ENCODE results near the gene ATP8B3.

Gene ATP8B3

DNA sequence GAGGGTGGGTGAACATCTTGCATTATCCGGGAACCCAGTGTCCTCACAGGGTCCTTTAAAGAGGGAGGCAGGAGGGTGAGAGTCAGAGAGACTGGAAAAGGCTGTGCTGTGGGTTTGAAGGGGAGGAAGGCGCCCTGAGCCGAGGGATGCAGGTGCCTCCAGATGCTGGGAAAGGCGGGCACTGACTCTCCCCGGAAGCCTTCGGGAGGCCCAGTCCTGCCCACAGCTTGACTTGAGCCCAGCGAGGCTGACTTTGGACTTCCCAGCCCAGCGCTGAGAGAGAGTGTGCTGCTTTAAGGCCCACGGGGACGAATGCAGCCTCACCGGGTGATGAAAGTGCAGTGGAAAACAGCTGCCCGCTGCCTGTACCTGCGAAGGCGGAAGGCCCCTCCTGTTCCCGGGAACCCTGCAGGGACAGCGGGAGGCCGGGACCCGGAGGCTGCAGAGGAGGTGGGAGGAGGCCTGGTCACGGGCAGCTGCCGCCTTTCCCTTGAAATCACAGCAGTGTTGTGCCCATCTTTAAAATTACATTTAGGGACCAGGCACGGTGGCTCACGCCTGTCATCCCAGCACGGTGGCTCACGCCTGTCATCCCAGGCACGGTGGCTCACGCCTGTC is 20.1 kb upstream of the ATP8B3 start:
- ChIA-PET CTCF (interaction anchor here (0.7 kb wide), 1 partner anchor 160 kb away, joined by 4 read pairs; no protein-coding TSS in a partner anchor), POLR2A (no interaction called here)
- no peak overlapping the region for H3K4me3 ChIP-seq (ENCODE audit: low read depth, low read length)
- H3K36me3 ChIP-seq (ENCODE audit: control insufficient read depth in 2 of 2, insufficient read depth in 1 of 2, low read length in 2 of 2) = peaks cover 0 to 29% of the 10 kb centered on the region in 2 experiments; a peak in 2 of 3 replicates
- no peaks in the 10 kb centered on the region for H3K9me3 ChIP-seq (ENCODE audit: control insufficient read depth, insufficient read depth, low read depth, low read length)
- H3K4me1 ChIP-seq (ENCODE audit: control insufficient read depth, insufficient read depth, low read length) = no peaks in the 10 kb centered on the region
- H3K27ac ChIP-seq (ENCODE audit: extremely low read depth, low read depth, low read length) = no peak overlapping the region
- TF ChIP-seq ZSCAN5A (tag by site-specific recombination; IDR thresholded peaks at IDR 0.05) = no peak
- TF ChIP-seq, protein P1, sequence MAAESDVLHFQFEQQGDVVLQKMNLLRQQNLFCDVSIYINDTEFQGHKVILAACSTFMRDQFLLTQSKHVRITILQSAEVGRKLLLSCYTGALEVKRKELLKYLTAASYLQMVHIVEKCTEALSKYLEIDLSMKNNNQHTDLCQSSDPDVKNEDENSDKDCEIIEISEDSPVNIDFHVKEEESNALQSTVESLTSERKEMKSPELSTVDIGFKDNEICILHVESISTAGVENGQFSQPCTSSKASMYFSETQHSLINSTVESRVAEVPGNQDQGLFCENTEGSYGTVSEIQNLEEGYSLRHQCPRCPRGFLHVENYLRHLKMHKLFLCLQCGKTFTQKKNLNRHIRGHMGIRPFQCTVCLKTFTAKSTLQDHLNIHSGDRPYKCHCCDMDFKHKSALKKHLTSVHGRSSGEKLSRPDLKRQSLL (tag by site-specific recombination; IDR thresholded peaks at IDR 0.05) = no peak
- TF ChIP-seq ZNF530 (tag by site-specific recombination; IDR thresholded peaks at IDR 0.05; ENCODE audit: low read depth) = no peak
- TF ChIP-seq ZNF707 (tag by site-specific recombination; IDR thresholded peaks at IDR 0.05) = no peak
- TF ChIP-seq EGR2 (tag by site-specific recombination; IDR thresholded peaks at IDR 0.05; ENCODE audit: low read depth) = peak; percentile 59
- peak; percentile 28; the same call in 1 of the 2 replicates for TF ChIP-seq ZIC2 (tag by site-specific recombination; IDR thresholded peaks at IDR 0.05)
- TF ChIP-seq BCL11B (tag by site-specific recombination; IDR thresholded peaks at IDR 0.05; ENCODE audit: low read depth) = no peak
- no peak for TF ChIP-seq ZNF335 (tag by site-specific recombination; conservative IDR thresholded peaks at IDR 0.05)
- TF ChIP-seq ZBTB20 (tag by site-specific recombination; IDR thresholded peaks at IDR 0.05) = no peak
- TF ChIP-seq ZSCAN30 (tag by site-specific recombination; IDR thresholded peaks at IDR 0.05) = no peak
- TF ChIP-seq OVOL3 (tag by site-specific recombination; IDR thresholded peaks at IDR 0.05) = no peak
- TF ChIP-seq ZFHX2 (tag by site-specific recombination; conservative IDR thresholded peaks at IDR 0.05) = peak; percentile 62
- TF ChIP-seq ZNF26 (tag by site-specific recombination; IDR thresholded peaks at IDR 0.05) = no peak
- no peak for TF ChIP-seq ZNF654 (tag by site-specific recombination; IDR thresholded peaks at IDR 0.05; ENCODE audit: low read depth)
- 0 out of 2 replicates have a peak, but pooled peaks have one; percentile 4 for TF ChIP-seq SP2 (tag by site-specific recombination; IDR thresholded peaks at IDR 0.05)
- no peak for TF ChIP-seq ZNF423 (tag by site-specific recombination; IDR thresholded peaks at IDR 0.05)
- no peak for TF ChIP-seq ZNF501 (tag by site-specific recombination; IDR thresholded peaks at IDR 0.05)
- no peak for TF ChIP-seq AEBP2 (tag by site-specific recombination; IDR thresholded peaks at IDR 0.05; ENCODE audit: borderline replicate concordance)
- no peak for TF ChIP-seq WT1 (tag by site-specific recombination; IDR thresholded peaks at IDR 0.05)
- TF ChIP-seq ZNF514 (tag by site-specific recombination; IDR thresholded peaks at IDR 0.05) = no peak
- no peak for TF ChIP-seq BCL6B (tag by site-specific recombination; IDR thresholded peaks at IDR 0.05)

All from HEK293 (cell line).